Stimulated activated CD4-positive, alpha-beta T cell treated with anti-CD3 and anti-CD28 coated beads, Interleukin-15, amount 100 ng/mL, for 24 hours (primary cell): ENCODE data around the gene TBK1.

Experiments
- DNase-seq: peaks from one replicate; pipeline ENCODE4 v3.0.0-alpha.2; 2020

The TBK1 gene

DNA sequence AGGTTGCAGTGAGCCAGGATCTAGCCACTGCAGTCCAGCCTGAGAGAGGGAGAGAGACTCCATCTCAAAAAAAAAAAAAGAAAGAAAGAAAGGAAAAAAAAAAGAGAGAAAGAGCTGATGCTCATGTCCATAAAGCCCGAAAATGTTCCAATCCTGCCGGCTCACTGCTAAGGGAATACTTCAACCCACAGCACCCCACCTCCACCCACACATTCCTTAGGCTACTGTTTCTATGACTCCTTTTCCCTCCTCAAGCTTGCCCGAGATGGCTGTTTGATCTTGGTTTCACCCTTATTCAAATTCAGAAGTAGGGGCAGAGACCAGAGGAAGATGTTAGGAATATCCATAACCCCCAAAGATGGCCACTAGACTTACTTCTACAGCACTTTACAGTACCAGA lies 98.8 kb downstream of the TBK1 start:
- no peak for DNase-seq

DNA sequence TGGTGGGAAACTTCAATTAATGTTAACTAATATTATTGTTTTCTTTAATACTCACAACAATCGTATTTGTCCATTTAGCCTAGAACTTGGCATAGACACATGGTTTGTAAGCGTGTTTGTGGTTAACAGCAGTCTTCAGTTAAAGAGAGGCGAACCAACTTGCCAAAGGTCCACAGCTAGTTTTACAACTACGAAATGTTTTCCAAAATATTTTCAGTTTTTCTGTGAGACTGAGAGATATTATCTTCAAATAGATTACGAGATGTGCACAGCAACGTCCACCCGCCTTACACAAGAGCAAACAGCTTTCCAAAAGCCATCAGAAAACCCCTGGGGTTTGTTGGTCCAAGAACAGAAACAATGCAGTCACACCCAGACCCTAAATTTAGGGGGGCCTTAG lies 99.8 kb downstream of the TBK1 start:
- no peak for DNase-seq
